ENCODE results near the gene SH3PXD2A. TPM values are rescaled to one million over a fixed set of nuclear protein-coding genes. Genes with fewer than 3 reads are reported as not detected.
"Not testable (repeated sequence)": the region's sequence is repeated elsewhere in the genome, so short reads cannot be mapped to it uniquely, and the experiment has no call there.

SH3PXD2A gene
- total and polyA plus RNA-seq, 3 donors from 2014 or later, result 10.8 to 12.1 (median 12.0) TPM

DNA sequence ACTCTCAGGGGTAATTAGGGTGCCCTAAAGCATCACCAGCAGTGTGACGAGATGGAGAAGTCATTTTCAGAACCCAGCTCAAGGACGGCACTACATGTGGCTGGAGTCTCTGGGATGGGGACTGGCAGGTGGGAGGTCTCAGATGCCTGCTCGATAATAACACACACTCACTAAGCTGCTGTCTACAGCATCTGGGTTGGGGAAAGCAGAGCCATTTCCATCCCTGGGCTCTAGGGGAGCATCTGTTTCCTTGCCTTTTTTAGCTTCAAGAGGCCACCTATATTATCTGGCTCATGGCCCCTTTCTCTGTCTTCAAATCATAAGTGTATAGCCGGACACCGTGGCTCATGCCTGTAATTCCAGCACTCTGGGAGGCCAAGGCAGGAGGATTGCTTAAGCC is 79.6 kb downstream of the SH3PXD2A start:
- H3K27me3 ChIP-seq, result no peaks in the 10 kb centered on the region
- H3K36me3 ChIP-seq (ENCODE audit: low read depth, missing control alignments), result no peaks in the 10 kb centered on the region
- intact Hi-C loops (cut with DNase I; ENCODE audit: low total_unique reads), result loop anchor here (5.0 kb wide), 1 partner anchor 92 kb away; no protein-coding TSS in a partner anchor
- no peak overlapping the region for H3K27ac ChIP-seq
- no peaks in the 10 kb centered on the region for H3K9me3 ChIP-seq
- DNase-seq, result no peak
- 95 to 96% methylated on average over 2 to 5 of the region's 5 CpGs for WGBS, 2 donors
- peaks cover 19% of the 10 kb centered on the region for H3K4me1 ChIP-seq
- no peak for TF ChIP-seq POLR2A (IDR thresholded peaks at IDR 0.05)
- TF ChIP-seq, protein P1, sequence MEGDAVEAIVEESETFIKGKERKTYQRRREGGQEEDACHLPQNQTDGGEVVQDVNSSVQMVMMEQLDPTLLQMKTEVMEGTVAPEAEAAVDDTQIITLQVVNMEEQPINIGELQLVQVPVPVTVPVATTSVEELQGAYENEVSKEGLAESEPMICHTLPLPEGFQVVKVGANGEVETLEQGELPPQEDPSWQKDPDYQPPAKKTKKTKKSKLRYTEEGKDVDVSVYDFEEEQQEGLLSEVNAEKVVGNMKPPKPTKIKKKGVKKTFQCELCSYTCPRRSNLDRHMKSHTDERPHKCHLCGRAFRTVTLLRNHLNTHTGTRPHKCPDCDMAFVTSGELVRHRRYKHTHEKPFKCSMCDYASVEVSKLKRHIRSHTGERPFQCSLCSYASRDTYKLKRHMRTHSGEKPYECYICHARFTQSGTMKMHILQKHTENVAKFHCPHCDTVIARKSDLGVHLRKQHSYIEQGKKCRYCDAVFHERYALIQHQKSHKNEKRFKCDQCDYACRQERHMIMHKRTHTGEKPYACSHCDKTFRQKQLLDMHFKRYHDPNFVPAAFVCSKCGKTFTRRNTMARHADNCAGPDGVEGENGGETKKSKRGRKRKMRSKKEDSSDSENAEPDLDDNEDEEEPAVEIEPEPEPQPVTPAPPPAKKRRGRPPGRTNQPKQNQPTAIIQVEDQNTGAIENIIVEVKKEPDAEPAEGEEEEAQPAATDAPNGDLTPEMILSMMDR (IDR thresholded peaks at IDR 0.05), result no peak
- H3K4me3 ChIP-seq, result no peak overlapping the region

DNA sequence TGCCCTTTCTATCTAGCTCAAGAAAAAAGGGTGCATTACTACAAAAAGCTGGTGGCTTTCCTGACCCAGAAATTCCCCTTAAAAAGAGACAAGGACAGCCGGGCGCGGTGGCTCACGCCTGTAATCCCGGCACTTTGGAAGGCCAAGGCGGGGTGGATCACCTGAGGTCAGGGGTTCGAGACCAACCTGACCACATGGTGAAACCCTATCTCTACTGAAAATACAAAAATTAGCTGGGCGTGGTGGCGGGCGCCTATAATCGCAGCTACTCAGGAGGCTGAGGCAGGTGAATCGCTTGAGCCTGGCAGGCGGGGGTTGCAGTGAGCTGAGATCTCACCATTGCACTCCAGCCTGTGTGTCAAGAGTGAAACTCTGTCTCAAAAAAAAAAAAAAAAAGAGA is 82.5 kb downstream of the SH3PXD2A start:
- DNase-seq; H3K27me3 ChIP-seq; intact Hi-C loops (cut with DNase I; ENCODE audit: low total_unique reads); H3K9me3 ChIP-seq; H3K4me1 ChIP-seq; H3K36me3 ChIP-seq (ENCODE audit: low read depth, missing control alignments): not testable (repeated sequence)
- WGBS, 2 donors, result 55 to 56% methylated on average over 13 of the region's 13 CpGs
- peak overlapping the region in 1 of 2 donors; percentile 50 for H3K4me3 ChIP-seq
- peak overlapping the region in 1 of 2 donors; percentile 42 for H3K27ac ChIP-seq

DNA sequence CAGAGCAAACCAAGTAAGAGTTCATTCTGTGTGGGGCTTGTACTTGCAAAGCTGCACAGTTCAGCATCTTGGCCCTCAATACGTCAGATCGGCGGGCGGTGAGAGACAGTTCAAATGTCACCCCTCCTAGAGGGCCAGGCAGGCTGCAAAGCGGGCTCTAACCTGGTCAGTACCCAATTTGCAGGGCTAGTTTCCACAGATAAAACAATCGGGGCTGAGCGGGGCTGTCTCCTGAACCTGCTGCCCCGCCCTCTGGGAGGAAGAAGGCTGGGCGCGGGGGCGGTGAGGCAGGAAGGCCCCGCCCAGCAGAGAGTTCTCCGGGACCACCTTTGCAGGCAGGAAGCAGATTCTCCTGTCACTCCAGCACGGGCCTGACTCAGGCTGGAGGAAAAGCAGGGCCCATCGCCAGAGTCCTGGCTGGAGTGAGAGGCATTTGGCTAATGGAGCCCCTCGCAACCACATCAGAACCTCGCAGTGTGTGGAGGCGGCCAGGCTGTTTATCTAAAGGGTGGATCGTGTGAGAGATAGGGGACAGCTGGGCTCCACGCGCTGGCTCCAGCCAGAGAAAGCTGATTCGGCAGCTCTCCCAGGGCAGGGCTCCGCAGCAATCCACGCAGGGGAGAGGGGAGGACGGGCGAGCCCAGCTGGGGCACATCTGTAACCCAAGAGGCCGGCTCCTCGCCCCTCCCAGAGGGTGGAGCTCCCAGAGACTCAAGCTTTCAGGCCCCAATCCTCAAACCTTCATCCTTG is 83.1 kb downstream of the SH3PXD2A start:
- TF ChIP-seq, protein P1 (IDR thresholded peaks at IDR 0.05), result no peak
- TF ChIP-seq POLR2A (IDR thresholded peaks at IDR 0.05), result no peak
- Histone ChIP-seq H3K4me3 (peak overlapping the region; percentile 24 to 50), H3K4me1 (peaks cover 9% of the 10 kb centered on the region), H3K27ac (peak overlapping the region in 1 of 2 donors; percentile 42), H3K9me3 (no peaks in the 10 kb centered on the region), H3K36me3 (ENCODE audit: low read depth, missing control alignments) (no peaks in the 10 kb centered on the region), H3K27me3 (no peaks in the 10 kb centered on the region)
- peak; percentile 79 for DNase-seq
- intact Hi-C loops (cut with DNase I; ENCODE audit: low total_unique reads), result no loop called here
- WGBS, 2 donors, result 0 to 1% methylated on average over 3 to 28 of the region's 28 CpGs

DNA sequence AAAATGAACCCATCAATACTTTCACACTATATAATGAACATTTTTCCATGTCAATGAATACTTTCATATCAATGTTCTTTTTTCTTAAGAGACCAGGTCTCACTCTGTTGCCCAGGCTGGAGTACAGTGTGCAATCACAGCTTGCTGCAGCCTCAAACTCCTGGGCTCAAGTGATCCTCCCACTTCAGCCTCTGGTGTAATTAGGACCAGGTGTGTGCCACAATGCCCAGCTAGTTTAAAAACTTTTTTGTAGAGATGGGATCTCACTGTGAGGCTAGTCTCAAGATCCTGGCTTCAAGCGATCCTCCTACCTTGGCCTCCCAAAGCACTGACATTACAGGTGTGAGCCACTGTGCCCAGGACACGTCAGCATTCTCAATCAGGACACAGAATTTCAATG is 85.2 kb downstream of the SH3PXD2A start:
- intact Hi-C loops (cut with DNase I; ENCODE audit: low total_unique reads), result no loop called here

DNA sequence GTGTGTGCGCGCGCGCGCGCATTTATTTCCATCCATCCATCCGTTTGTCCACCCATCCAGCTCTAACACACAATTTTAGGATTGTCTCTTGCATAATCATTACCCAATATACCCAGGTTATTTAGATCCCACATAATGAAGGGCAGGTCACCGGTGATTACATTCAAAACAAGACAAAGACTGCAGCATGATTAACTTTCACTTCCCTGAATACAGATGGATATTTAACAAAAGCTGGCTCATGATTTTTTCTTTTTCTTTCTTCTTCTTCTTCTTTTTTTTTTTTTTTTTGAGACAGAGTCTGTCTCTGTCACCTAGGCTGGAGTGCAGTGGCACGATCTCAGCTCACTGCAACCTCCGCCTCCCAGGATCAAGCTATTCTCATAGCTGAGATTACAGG is 86.2 kb downstream of the SH3PXD2A start:
- Histone ChIP-seq H3K4me1 (peaks cover 7% of the 10 kb centered on the region), H3K4me3 (no peak overlapping the region), H3K36me3 (ENCODE audit: low read depth, missing control alignments) (no peaks in the 10 kb centered on the region), H3K9me3 (no peaks in the 10 kb centered on the region), H3K27ac (no peak overlapping the region), H3K27me3 (no peaks in the 10 kb centered on the region)
- TF ChIP-seq POLR2A (IDR thresholded peaks at IDR 0.05), result no peak
- TF ChIP-seq, protein P1 (IDR thresholded peaks at IDR 0.05), result no peak
- no peak for DNase-seq
- intact Hi-C loops (cut with DNase I; ENCODE audit: low total_unique reads), result no loop called here
- 93 to 94% methylated on average over 10 of the region's 10 CpGs for WGBS, 2 donors

More for the DNA sequence above, 85.2 kb downstream of the SH3PXD2A start:
- TF ChIP-seq, protein P1 (IDR thresholded peaks at IDR 0.05), result no peak
- no peak for TF ChIP-seq POLR2A (IDR thresholded peaks at IDR 0.05)
- no peaks in the 10 kb centered on the region for H3K36me3 ChIP-seq (ENCODE audit: low read depth, missing control alignments)
- peaks cover 7% of the 10 kb centered on the region for H3K4me1 ChIP-seq
- H3K9me3 ChIP-seq, result no peaks in the 10 kb centered on the region
- H3K27me3 ChIP-seq, result no peaks in the 10 kb centered on the region
- H3K4me3 ChIP-seq, result no peak overlapping the region
- 94 to 95% methylated on average over 2 of the region's 2 CpGs for WGBS, 2 donors
- DNase-seq, result no peak
- H3K27ac ChIP-seq, result no peak overlapping the region
